H1 (cell line): ENCODE data around the gene FAM177B. TPM values are rescaled to one million over a fixed set of nuclear protein-coding genes. Genes with fewer than 3 reads are reported as not detected.

Experiments
- HDAC6 ChIP-seq: IDR thresholded peaks from one replicate; pipeline ENCODE4 v1.7.1; 2012; ENCODE audit warnings: low read depth, mild to moderate bottlenecking, inconsistent platforms, low read length, moderate library complexity
- JUN ChIP-seq: IDR thresholded peaks from 2 replicates; pipeline ENCODE4 v1.6.1; 2011; ENCODE audit warnings: low read depth, mild to moderate bottlenecking, improper control_type of control experiment, low read length
- KDM1A ChIP-seq: fragments of 200-600, 300-600 bp; sonication (generic); IDR thresholded peaks from 2 replicates; pipeline ENCODE4 v1.7.1; 2016; ENCODE audit warnings: mild to moderate bottlenecking, low read length, borderline replicate concordance
- SIRT6 ChIP-seq: IDR thresholded peaks from one replicate; pipeline ENCODE4 v1.7.1; 2012; ENCODE audit warnings: low read length, inconsistent platforms
- SUZ12 ChIP-seq: fragments of 200-600 bp; sonication (generic); IDR thresholded peaks from 2 replicates; pipeline ENCODE4 v1.6.1; 2012; ENCODE audit warnings: mild to moderate bottlenecking, inconsistent platforms, low read length, moderate library complexity, mixed read lengths
- TEAD4 ChIP-seq: IDR thresholded peaks from 2 replicates; pipeline ENCODE4 v1.6.1; 2012; ENCODE audit warnings: low read depth, low read length, inconsistent platforms, mixed read lengths
- polyA plus RNA-seq, 7 experiments: library from polyadenylated mRNA; depleted of rRNA in 3 of 7; stranded (reverse) in 5 of 7; unstranded in 2 of 7; fragments of >200 nt in 5 of 7; fragments of 200-250 nt in 2 of 7; gene quantifications; 1 replicate in 5 of 7; 2 replicates in 1 of 7; 4 replicates in 1 of 7; pipeline versions ENCODE4 v1.2.1 to v1.2.3, GENCODE V29; 2011 to 2013; ENCODE audit warnings: missing spikeins in 2 of 7, mixed read lengths in 2 of 7
- total RNA-seq: library from RNA; stranded (reverse); fragmentation: NEBNext Ultra II Directional; extraction: Animal tissue kit (Norgen Biotek cat#: 25700); gene quantifications from 2 replicates; pipeline ENCODE4 v1.2.1, GENCODE V29; 2021

The FAM177B gene
- total and polyA plus RNA-seq, 2 of the 8 experiments (the other 6 are each of a cell fraction or from before 2014, with no cell fraction given) = 0.06 TPM; not detected in 1

DNA sequence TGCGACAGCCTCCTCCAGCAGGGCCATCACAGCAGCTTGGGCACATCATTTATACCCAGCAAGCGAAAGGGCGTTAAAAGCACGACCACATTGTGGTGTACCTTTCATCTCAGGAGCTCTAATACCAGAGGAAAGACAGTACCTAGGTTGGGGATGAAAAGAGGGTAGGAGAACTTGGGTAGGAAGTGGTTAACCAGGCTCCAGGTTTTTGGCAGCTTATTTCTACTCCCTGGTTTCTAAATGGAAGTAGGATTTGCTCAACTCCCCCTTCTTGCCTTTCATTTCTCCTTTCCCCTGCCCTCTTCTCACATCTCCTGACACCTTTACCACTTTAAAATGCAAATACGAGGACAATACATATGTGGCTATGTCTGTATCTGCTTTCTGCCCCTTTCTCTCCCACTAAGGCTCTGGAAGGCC lies 30.2 kb downstream of the FAM177B start (continued):
- no peak for TF ChIP-seq TEAD4
- no peak for TF ChIP-seq KDM1A
- TF ChIP-seq SIRT6 = no peak
- TF ChIP-seq HDAC6 = no peak
- no peak for TF ChIP-seq JUN
- TF ChIP-seq SUZ12 = no peak
